Neural progenitor cell (in vitro differentiated cells): ENCODE results near the gene PRLR. TPM values are rescaled to one million over a fixed set of nuclear protein-coding genes. Genes with fewer than 3 reads are reported as not detected.

Experiments
- DNase-seq: peaks from one replicate; pipeline ENCODE4 v3.0.0-alpha.2; 2016; ENCODE audit warnings: low spot score
- H2AFZ ChIP-seq: fragments of 200-600 bp; sonication (generic); replicated peaks from 2 replicates; pipeline ENCODE4 v1.6.1; 2016; ENCODE audit warnings: antibody characterized with exemption
- H3F3A ChIP-seq: fragments of 200-600 bp; sonication (generic); 2 replicates; pipeline ENCODE4 v1.6.1; 2016; ENCODE audit warnings: antibody characterized with exemption, low read depth
- H3K27ac ChIP-seq: fragments of 200-600 bp; sonication (generic); 2 replicates; pipeline ENCODE4 v1.5.1; 2016; ENCODE audit warnings: mild to moderate bottlenecking
- H3K27me3 ChIP-seq: fragments of 200-600 bp; sonication (generic); 2 replicates; pipeline ENCODE4 v1.6.1; 2016; ENCODE audit warnings: mild to moderate bottlenecking, moderate library complexity
- H3K36me3 ChIP-seq: fragments of 200-600 bp; sonication (generic); 2 replicates; pipeline ENCODE4 v1.5.1; 2016
- H3K4me1 ChIP-seq: fragments of 200-600 bp; sonication (generic); 2 replicates; pipeline ENCODE4 v1.6.1; 2016; ENCODE audit warnings: mixed run types
- H3K4me2 ChIP-seq: fragments of 200-600 bp; sonication (generic); 2 replicates; pipeline ENCODE4 v1.6.1; 2016
- H3K4me3 ChIP-seq: fragments of 200-600 bp; sonication (generic); 2 replicates; pipeline ENCODE4 v1.5.1; 2016
- H3K79me2 ChIP-seq: fragments of 200-600 bp; sonication (generic); 2 replicates; pipeline ENCODE4 v1.6.1; 2016; ENCODE audit warnings: low read depth
- H3K9ac ChIP-seq: fragments of 200-600 bp; sonication (generic); 2 replicates; pipeline ENCODE4 v1.6.1; 2016
- H3K9me3 ChIP-seq: fragments of 200-600 bp; sonication (generic); 2 replicates; pipeline ENCODE4 v1.5.1; 2016; ENCODE audit warnings: low read depth
- H4K20me1 ChIP-seq: fragments of 200-600 bp; sonication (generic); 2 replicates; pipeline ENCODE4 v1.6.1; 2016; ENCODE audit warnings: low read depth
- H3K27ac Mint-ChIP-seq: 3 replicates; pipeline ENCODE4 v1.8.0; 2021; ENCODE audit warnings: mixed read lengths
- H3K27me3 Mint-ChIP-seq: 2 replicates; pipeline ENCODE4 v1.8.0; 2022; ENCODE audit warnings: low read depth, mild to moderate bottlenecking, inconsistent platforms, moderate library complexity, mixed read lengths; ENCODE audit not compliant: insufficient read depth
- H3K36me3 Mint-ChIP-seq: 3 replicates; pipeline ENCODE4 v1.8.0; 2021; ENCODE audit warnings: mixed read lengths
- H3K4me1 Mint-ChIP-seq: 3 replicates; pipeline ENCODE4 v1.8.0; 2021; ENCODE audit warnings: mixed read lengths
- H3K4me3 Mint-ChIP-seq: 3 replicates; pipeline ENCODE4 v1.8.0; 2021; ENCODE audit warnings: mild to moderate bottlenecking, moderate library complexity, mixed read lengths
- H3K9me3 Mint-ChIP-seq: 3 replicates; pipeline ENCODE4 v1.8.0; 2020; ENCODE audit warnings: mixed read lengths
- EZH2 ChIP-seq: fragments of 200-600 bp; sonication (generic); IDR thresholded peaks from 2 replicates; pipeline ENCODE4 v1.6.1; 2017; ENCODE audit warnings: antibody characterized with exemption, mild to moderate bottlenecking, moderate library complexity
- EZH2phosphoT487 ChIP-seq: fragments of 200-600 bp; sonication (generic); IDR thresholded peaks from 2 replicates; pipeline ENCODE4 v1.6.1; 2017; ENCODE audit warnings: antibody characterized with exemption
- total RNA-seq: library from RNA; depleted of rRNA; stranded (reverse); fragments of >200 nt; gene quantifications from 2 replicates; pipeline ENCODE4 v1.2.3, GENCODE V29; 2015; ENCODE audit warnings: low replicate concordance
- TF ChIP-seq, protein P1 (sequence below): fragments of 200-600 bp; sonication (generic); IDR thresholded peaks from 2 replicates; pipeline ENCODE4 v1.5.1; 2017; ENCODE audit warnings: antibody characterized with exemption, mild to moderate bottlenecking

The PRLR gene
- total RNA-seq, 1 donor from 2014 or later: 0.51 TPM

DNA sequence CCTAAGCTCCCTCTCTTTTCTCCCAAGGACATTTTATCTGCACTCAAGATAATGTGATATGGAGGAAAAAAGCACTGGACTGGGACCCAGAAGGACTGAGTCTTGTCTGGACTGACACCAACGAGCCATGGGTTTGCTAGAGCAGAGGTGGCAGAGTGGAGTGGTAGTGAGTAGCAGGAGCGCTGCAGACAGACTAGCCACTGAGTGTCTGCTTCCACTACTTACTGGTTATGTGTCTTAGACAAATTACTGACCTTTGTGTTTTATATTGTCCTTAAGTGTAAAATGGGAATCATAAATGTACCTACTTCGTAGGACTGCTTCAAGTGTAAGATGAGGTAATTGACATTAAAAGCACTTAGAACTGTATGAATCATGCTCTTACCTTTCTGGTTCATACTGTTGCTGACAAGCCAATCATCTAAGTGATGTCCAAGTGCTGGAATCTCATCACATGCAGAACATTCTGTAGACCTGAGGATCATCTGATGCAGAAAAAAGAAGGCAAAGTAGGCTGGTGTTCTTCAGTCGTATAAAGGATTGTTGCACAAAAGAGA is 12.5 kb upstream of the PRLR start:
- peaks cover 7% of the 10 kb centered on the region for H3K27me3 Mint-ChIP-seq
- no peaks in the 10 kb centered on the region for H3K36me3 ChIP-seq
- DNase-seq: no peak
- TF ChIP-seq EZH2phosphoT487 (no peak), EZH2 (no peak)
- TF ChIP-seq, protein P1, sequence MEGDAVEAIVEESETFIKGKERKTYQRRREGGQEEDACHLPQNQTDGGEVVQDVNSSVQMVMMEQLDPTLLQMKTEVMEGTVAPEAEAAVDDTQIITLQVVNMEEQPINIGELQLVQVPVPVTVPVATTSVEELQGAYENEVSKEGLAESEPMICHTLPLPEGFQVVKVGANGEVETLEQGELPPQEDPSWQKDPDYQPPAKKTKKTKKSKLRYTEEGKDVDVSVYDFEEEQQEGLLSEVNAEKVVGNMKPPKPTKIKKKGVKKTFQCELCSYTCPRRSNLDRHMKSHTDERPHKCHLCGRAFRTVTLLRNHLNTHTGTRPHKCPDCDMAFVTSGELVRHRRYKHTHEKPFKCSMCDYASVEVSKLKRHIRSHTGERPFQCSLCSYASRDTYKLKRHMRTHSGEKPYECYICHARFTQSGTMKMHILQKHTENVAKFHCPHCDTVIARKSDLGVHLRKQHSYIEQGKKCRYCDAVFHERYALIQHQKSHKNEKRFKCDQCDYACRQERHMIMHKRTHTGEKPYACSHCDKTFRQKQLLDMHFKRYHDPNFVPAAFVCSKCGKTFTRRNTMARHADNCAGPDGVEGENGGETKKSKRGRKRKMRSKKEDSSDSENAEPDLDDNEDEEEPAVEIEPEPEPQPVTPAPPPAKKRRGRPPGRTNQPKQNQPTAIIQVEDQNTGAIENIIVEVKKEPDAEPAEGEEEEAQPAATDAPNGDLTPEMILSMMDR: no peak
- H3F3A ChIP-seq: no peaks in the 10 kb centered on the region
- no peaks in the 10 kb centered on the region for H4K20me1 ChIP-seq
- H3K79me2 ChIP-seq: no peaks in the 10 kb centered on the region
- H3K36me3 Mint-ChIP-seq: no peaks in the 10 kb centered on the region
- H3K9me3 ChIP-seq: no peaks in the 10 kb centered on the region
- H3K4me1 Mint-ChIP-seq: peaks cover 27% of the 10 kb centered on the region
- H3K4me3 Mint-ChIP-seq: no peak overlapping the region
- no peak overlapping the region for H3K4me3 ChIP-seq
- peaks cover 3% of the 10 kb centered on the region for H3K9me3 Mint-ChIP-seq
- H2AFZ ChIP-seq: no peak overlapping the region
- H3K27me3 ChIP-seq: no peaks in the 10 kb centered on the region
- H3K27ac ChIP-seq: no peak overlapping the region
- peaks cover 9% of the 10 kb centered on the region for H3K4me1 ChIP-seq
- no peak overlapping the region for H3K27ac Mint-ChIP-seq
- no peak overlapping the region for H3K9ac ChIP-seq
- no peak overlapping the region for H3K4me2 ChIP-seq

DNA sequence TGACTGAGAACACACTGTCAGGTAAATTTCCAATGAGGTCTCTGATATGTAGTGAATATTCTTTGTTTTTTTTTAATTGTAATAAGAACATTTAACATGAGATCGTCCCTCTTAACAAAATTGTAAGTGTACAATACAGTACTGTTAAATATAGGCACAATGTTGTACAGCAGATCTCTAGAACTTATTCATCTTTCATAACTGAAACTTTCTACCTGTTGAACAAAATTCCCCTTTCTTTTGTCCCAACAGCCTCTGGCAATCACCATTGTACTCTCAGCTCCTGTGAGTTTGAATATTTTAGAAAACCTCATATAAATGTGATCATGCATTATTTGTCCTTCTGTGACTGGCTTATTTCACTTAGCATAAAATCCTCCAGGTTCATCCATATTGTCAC is 10.6 kb upstream of the PRLR start:
- peaks cover 10% of the 10 kb centered on the region for H3K4me1 Mint-ChIP-seq

DNA sequence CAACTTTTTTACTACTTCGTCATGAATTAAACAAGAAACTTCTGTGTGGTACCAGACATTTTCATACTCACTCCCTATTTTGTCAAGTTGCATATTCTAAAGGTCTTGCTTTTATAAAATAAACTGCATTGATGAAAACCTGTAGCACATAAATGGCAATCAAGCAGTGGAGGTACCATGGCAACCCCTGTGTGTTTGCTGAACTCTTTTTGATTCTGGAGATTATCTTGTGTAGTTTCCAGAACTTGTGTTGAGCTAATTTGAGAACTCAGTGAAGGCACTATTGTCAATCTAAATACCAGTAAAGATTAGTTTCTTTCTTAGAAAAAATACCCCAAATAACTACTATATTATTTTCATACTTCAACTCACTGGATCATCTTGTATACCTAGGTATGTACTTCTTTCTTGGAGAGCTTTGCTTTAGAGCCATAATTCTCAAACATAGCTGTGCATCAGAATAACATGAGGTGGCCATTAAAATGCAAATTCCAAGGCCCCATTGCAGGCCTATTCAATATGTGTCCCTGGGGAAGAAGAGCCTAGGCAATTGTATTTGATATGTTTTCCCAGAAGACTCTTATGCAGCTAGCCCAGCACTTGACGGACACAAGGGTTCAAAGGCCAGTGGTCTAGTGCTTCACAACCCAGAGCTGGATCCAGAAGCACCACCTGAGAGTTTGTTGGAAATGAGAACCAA is 9.8 kb upstream of the PRLR start:
- no peak for DNase-seq
- no peak overlapping the region for H3K4me3 Mint-ChIP-seq
- H3K27ac Mint-ChIP-seq: no peak overlapping the region

More for the DNA sequence above, 10.6 kb upstream of the PRLR start:
- Histone ChIP-seq H3K4me2 (no peak overlapping the region), H3K27ac (no peak overlapping the region), H3F3A (no peaks in the 10 kb centered on the region), H3K9me3 (no peaks in the 10 kb centered on the region), H3K9ac (no peak overlapping the region), H3K4me3 (no peak overlapping the region), H2AFZ (no peak overlapping the region), H3K27me3 (no peaks in the 10 kb centered on the region), H3K79me2 (no peaks in the 10 kb centered on the region), H3K4me1 (no peaks in the 10 kb centered on the region), H4K20me1 (no peaks in the 10 kb centered on the region), H3K36me3 (no peaks in the 10 kb centered on the region)
- DNase-seq: no peak
- Mint-ChIP-seq H3K36me3 (no peaks in the 10 kb centered on the region), H3K27ac (no peak overlapping the region), H3K27me3 (no peaks in the 10 kb centered on the region), H3K9me3 (no peaks in the 10 kb centered on the region), H3K4me3 (no peak overlapping the region)
- no peak for TF ChIP-seq EZH2
- TF ChIP-seq EZH2phosphoT487: no peak
- TF ChIP-seq, protein P1: no peak

More for the DNA sequence above, 9.8 kb upstream of the PRLR start:
- Histone ChIP-seq H3K27me3 (no peaks in the 10 kb centered on the region), H3K36me3 (no peaks in the 10 kb centered on the region), H3K27ac (no peak overlapping the region), H3K4me2 (no peak overlapping the region), H3K9ac (no peak overlapping the region), H3F3A (no peaks in the 10 kb centered on the region), H3K79me2 (no peaks in the 10 kb centered on the region), H3K4me3 (no peak overlapping the region), H4K20me1 (no peaks in the 10 kb centered on the region), H3K4me1 (no peaks in the 10 kb centered on the region), H3K9me3 (no peaks in the 10 kb centered on the region), H2AFZ (no peak overlapping the region)
- peaks cover 10% of the 10 kb centered on the region for H3K4me1 Mint-ChIP-seq
- TF ChIP-seq, protein P1: no peak
- TF ChIP-seq EZH2phosphoT487 (no peak), EZH2 (no peak)
- H3K27me3 Mint-ChIP-seq: no peaks in the 10 kb centered on the region
- H3K9me3 Mint-ChIP-seq: no peaks in the 10 kb centered on the region
- H3K36me3 Mint-ChIP-seq: no peaks in the 10 kb centered on the region
